VCaP (cell line): ENCODE measurements around the gene DDX39A.
"Not testable (repeated sequence)": the region's sequence is repeated elsewhere in the genome, so short reads cannot be mapped to it uniquely, and the experiment has no call there.

Experiments used
- H3K27ac ChIP-seq: fragments of 450-650 bp; 2 replicates; pipeline ENCODE4 v1.5.1; 2017
- TF ChIP-seq, protein P1 (sequence below): fragments of 450-650 bp; conservative IDR thresholded peaks from 2 replicates; pipeline ENCODE4 v1.5.1; 2017; ENCODE audit warnings: mild to moderate bottlenecking, moderate library complexity

The DDX39A gene

DNA sequence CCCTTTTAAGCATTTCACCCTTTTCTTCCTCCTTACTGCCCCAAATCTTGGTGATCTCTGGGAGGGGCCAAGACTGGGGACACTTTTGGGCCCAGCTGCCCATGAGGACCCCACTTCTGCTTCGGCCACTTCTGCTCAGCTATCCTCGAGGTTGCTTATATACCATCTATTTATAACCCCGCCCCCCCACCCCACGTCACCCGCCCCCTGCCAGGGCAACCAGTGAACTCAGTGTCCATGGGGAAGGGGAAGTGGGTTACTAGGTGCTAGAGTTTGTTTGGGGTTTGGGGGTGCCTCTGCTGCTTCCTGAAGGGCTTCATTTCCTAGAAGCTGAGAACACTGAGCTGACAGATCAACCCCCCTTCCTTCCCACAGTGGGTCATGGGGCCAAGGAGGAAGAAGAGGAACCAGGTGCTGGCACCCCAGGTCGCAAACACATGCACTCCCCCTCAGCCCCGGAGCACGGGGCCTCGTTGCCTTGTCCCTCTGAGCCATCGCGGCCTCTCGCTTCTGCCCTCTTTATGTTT is 44.0 kb downstream of the DDX39A start:
- TF ChIP-seq, protein P1, sequence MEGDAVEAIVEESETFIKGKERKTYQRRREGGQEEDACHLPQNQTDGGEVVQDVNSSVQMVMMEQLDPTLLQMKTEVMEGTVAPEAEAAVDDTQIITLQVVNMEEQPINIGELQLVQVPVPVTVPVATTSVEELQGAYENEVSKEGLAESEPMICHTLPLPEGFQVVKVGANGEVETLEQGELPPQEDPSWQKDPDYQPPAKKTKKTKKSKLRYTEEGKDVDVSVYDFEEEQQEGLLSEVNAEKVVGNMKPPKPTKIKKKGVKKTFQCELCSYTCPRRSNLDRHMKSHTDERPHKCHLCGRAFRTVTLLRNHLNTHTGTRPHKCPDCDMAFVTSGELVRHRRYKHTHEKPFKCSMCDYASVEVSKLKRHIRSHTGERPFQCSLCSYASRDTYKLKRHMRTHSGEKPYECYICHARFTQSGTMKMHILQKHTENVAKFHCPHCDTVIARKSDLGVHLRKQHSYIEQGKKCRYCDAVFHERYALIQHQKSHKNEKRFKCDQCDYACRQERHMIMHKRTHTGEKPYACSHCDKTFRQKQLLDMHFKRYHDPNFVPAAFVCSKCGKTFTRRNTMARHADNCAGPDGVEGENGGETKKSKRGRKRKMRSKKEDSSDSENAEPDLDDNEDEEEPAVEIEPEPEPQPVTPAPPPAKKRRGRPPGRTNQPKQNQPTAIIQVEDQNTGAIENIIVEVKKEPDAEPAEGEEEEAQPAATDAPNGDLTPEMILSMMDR: no peak
- H3K27ac ChIP-seq: no peak overlapping the region

DNA sequence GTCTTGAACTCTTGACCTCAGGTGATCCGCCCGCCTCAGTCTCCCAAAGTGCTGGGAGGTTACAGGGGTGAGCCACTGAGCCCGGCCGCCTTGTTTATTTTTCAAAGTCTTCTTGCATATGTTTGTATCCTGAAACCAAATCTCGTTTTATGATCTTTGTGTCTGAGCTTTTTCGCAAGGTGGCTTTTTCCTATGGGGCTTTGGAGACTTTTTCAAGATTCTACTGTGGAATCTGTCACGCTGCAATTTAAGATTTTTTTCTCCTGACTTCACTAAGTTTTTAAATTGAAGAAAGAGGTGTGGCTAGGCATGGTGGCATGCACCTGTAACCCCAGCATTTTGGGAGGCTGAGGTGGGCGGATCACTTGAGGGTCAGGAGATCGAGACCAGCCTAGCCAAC is 44.8 kb downstream of the DDX39A start:
- H3K27ac ChIP-seq: not testable (repeated sequence)

DNA sequence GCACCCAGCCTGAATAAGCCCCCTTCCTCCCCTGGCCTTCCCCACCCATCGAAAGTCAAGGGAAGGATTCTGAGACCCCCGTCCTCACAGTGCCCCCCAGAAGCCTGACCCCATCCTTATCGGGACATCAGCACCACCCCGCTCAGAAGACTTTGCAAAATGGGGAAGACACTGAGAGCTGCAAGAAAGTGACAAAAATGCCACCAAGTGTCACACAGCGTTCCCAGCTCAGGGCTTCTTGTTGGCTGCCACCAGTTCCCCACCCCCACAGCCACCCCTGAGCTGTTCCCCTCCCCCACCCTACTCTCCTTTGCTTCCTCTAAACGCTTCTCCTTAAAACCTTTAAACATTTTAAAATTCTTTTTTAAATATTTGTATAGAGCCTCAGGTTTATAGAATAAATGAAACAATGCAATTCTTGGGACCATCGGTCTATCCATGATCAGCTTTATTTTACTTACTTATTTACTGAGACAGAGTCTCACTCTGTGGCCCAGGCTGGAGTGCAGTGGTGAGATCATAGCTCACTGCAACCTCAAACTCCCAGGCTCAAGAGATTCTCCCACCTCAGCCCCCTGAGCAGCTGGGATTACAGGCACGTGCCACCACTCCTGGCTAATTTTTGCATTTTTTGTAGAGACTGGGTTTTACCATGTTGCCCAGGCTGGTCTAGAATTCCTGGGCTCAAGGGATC is 46.6 kb downstream of the DDX39A start:
- not testable (repeated sequence) for H3K27ac ChIP-seq

DNA sequence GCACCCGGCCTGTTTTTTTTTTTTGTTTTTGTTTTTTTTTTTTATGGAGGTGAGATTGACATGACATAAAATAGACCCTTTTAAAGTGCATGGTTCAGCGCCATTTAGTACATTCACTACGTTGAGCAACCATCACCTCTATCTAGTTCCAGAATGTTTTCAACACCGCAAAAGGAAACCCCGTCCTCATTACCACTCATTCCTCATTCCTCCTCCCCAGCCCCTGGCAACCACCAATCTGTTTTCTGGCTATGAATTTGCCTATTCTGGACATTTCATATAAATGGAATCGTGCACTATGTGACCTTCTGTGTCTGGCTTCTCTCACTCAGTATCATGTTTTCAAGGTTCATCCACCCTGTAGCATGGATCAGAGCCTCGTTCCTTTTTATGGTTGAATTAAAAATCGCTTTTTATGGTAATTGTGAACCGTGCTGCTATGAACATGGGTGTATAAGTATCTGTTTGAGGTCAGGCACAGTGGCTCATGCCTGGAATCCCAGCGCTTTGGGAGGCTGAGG is 47.8 kb downstream of the DDX39A start:
- TF ChIP-seq, protein P1: no peak
- H3K27ac ChIP-seq: no peak overlapping the region

DNA sequence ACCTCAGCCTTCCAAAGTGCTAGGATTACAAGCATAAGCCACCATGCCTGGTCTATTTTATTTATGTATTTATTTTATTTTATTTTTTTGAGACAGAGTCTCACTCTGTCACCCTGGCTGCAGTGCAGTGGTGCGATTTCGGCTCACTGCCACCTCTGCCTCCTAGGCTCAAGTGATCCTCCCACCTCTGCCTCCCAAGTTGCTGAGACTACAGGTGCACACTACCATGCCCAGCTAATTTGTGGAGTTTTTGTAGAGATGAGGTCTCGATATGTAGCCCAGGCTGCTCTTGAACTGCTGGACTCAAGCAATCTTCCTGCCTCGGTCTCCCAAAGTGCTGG is 48.2 kb downstream of the DDX39A start:
- H3K27ac ChIP-seq: no peak overlapping the region
- TF ChIP-seq, protein P1: no peak

DNA sequence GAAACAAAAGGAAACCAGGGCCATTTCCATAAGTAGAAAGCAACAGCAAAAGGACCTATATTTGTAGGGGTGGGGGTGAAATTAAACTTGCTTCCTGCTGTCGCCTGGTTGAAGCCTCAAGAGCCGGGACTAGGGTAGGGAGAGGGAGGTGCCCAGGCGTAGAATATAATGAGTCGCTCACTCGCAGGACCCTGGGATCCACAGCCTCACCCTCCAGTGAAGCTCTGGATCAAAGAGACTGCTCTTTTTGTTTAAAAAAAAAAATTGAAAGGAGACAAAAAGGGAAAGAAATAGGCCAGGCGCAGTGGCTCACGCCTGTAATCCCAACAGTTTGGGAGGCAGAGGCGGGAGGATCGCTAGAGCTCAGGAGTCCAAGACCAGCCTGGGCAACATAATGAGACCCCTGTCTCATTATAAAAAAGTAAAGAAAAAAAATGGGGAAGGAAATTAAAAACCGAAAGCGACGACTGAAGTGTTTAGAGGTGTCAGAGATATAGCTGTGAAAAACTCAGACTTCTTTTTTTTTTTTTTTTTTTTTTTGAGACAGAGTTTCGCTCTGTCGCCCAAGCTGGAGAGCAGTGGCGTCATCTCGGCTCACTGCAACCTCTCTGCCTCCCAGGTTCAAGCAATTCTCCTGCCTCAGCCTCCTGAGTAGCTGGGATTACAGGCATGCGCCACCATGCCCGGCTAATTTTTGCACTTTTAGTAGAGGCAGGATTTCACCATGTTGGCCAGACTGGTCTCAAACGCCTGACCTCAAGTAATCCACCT is 48.8 kb downstream of the DDX39A start:
- TF ChIP-seq, protein P1: no peak
- H3K27ac ChIP-seq: no peak overlapping the region

DNA sequence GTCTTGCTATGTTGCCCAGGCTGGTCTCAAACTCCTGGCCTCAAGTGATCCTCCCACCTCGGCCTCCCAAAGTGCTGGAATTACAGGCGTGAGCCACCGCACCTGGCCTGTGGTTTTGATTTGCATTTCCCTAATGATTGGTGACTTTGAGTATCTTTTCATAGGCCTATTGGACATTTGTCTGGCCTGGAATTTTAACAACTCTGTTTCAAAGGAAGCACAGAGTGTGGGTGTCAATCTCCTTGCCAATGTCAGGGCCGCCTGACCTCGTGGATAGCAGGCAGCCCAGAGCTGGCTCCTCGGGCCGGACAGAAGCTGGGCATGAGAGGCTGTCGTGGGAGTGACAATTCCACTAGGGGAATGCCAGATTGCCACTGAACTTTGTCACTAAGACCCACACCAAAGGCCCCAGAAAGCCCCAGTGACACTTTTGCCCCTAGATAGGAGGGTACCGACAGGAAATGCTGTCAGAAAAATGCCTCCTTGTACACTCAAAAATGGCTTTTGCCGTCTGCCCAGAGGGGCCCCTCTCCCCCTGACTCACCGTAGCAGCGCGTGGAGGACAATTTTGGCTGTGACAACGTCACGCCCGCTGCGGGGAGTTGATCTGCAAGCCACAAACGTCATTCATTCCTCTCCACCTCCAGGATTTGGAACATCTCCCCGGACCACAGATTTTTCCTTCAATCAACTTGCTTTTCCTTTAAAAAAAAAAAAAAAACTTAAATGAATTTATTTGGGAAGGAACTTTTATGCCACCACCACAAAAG is 49.6 kb downstream of the DDX39A start:
- H3K27ac ChIP-seq: no peak overlapping the region
- TF ChIP-seq, protein P1: no peak

DNA sequence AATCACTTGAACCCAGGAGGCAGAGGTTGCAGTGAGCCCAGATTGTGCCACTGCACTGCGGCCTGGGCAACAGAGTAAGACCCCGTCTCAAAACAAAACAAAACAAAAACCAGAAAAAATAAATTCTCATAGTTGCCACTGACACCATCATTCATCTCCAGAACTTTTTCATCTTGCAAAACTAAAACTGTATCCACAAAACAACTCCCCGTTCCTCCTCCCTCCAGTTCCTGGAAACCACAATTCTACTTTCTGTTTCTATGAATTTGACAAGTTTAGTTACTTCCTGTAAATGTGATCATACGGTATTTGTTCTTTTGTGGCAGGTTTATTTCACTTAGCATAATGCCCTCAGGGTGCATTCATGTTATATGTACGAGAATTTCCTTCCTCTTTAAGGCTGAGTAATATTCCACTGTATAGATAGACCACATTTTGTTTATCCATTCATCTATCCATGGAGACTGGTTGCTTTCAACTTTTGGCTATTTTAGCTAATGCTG is 51.1 kb downstream of the DDX39A start:
- TF ChIP-seq, protein P1: no peak
- H3K27ac ChIP-seq: no peak overlapping the region
